Activated CD4-positive, alpha-beta T cell treated with anti-CD3 and anti-CD28 coated beads, Interleukin-2, amount 10 ng/mL, durations not matched to agents 7 days and 5 days (primary cell): ENCODE measurements around the gene LRRC36. TPM values are rescaled to one million over a fixed set of nuclear protein-coding genes. Genes with fewer than 3 reads are reported as not detected.

Source experiments
- CTCF ChIA-PET: fragments of 350-600 bp; sonication (Branson Sonifier 250); formaldehyde crosslinking; loops from one replicate; lab custom pipeline; 2021; ENCODE audit warnings: antibody characterized with exemption; lab: Charles Lee
- POLR2A ChIA-PET: fragments of 350-600 bp; sonication (Branson Sonifier 250); formaldehyde crosslinking; loops from one replicate; lab custom pipeline; 2021; ENCODE audit warnings: antibody characterized with exemption; lab: Charles Lee
- DNase-seq: peaks from one replicate; pipeline ENCODE4 v3.0.0-alpha.2; 2020
- H3K27ac Mint-ChIP-seq: one replicate; pipeline ENCODE4 v1.8.0; 2021; ENCODE audit warnings: mild to moderate bottlenecking, moderate library complexity, mixed read lengths
- H3K27me3 Mint-ChIP-seq: one replicate; pipeline ENCODE4 v1.8.0; 2021; ENCODE audit warnings: mixed read lengths
- H3K36me3 Mint-ChIP-seq: one replicate; pipeline ENCODE4 v1.8.0; 2021; ENCODE audit warnings: low read depth, mixed read lengths
- H3K4me1 Mint-ChIP-seq: one replicate; pipeline ENCODE4 v1.8.0; 2021; ENCODE audit warnings: mixed read lengths
- H3K4me3 Mint-ChIP-seq: one replicate; pipeline ENCODE4 v1.8.0; 2021; ENCODE audit warnings: mild to moderate bottlenecking, moderate library complexity, mixed read lengths
- H3K9me3 Mint-ChIP-seq: one replicate; pipeline ENCODE4 v1.8.0; 2021; ENCODE audit warnings: mixed read lengths
- total RNA-seq, 2 experiments: library from RNA; stranded (reverse); gene quantifications; one replicate each; pipeline ENCODE4 v1.2.3, GENCODE V29; 2021

LRRC36 gene
- total RNA-seq, 2 experiments from 2014 or later, result not detected

GRCh38 chr16:67283039-67283825, 43.4 kb upstream of the LRRC36 start:
- no peak overlapping the region for H3K4me3 Mint-ChIP-seq
- no peaks in the 10 kb centered on the region for H3K9me3 Mint-ChIP-seq
- peaks cover 6% of the 10 kb centered on the region for H3K4me1 Mint-ChIP-seq
- no peak overlapping the region for H3K27ac Mint-ChIP-seq
- ChIA-PET CTCF (interaction anchor here (0.7 to 1.3 kb wide), 4 partner anchors 11 to 150 kb away, joined by 3 to 4 read pairs (median 3); partner anchors contain the start of gene FHOD1), POLR2A (no interaction called here)
- H3K27me3 Mint-ChIP-seq, result no peaks in the 10 kb centered on the region
- DNase-seq, result no peak
- H3K36me3 Mint-ChIP-seq, result no peaks in the 10 kb centered on the region

- Mint-ChIP-seq H3K9me3 (no peaks in the 10 kb centered on the region), H3K27ac (no peak overlapping the region), H3K27me3 (no peaks in the 10 kb centered on the region), H3K36me3 (no peaks in the 10 kb centered on the region), H3K4me3 (no peak overlapping the region), H3K4me1 (peaks cover 4% of the 10 kb centered on the region)
- no peak for DNase-seq
- CTCF ChIA-PET, result interaction anchor here (0.7 to 2.1 kb wide), 5 partner anchors 10 to 150 kb away, joined by 3 to 7 read pairs (median 4); partner anchors contain the start of gene FHOD1
- POLR2A ChIA-PET, result no interaction called here
Observed at GRCh38 chr16:67283826-67284555, 42.6 kb upstream of the LRRC36 start.

- H3K4me1 Mint-ChIP-seq, result peaks cover 8% of the 10 kb centered on the region
- H3K27me3 Mint-ChIP-seq, result no peaks in the 10 kb centered on the region
- H3K27ac Mint-ChIP-seq, result no peak overlapping the region
- no peaks in the 10 kb centered on the region for H3K9me3 Mint-ChIP-seq
- no peaks in the 10 kb centered on the region for H3K36me3 Mint-ChIP-seq
- ChIA-PET CTCF (interaction anchor here (0.6 to 2.1 kb wide), 6 partner anchors 11 to 144 kb away, joined by 3 to 7 read pairs (median 4); no protein-coding TSS in a partner anchor), POLR2A (no interaction called here)
- H3K4me3 Mint-ChIP-seq, result no peak overlapping the region
- no peak for DNase-seq
Observed at GRCh38 chr16:67284699-67285646, 41.6 kb upstream of the LRRC36 start.

- Mint-ChIP-seq H3K4me1 (peaks cover 6% of the 10 kb centered on the region), H3K27me3 (no peaks in the 10 kb centered on the region), H3K4me3 (no peak overlapping the region), H3K36me3 (no peaks in the 10 kb centered on the region), H3K9me3 (no peaks in the 10 kb centered on the region), H3K27ac (no peak overlapping the region)
- POLR2A ChIA-PET, result no interaction called here
- no peak for DNase-seq
- CTCF ChIA-PET, result interaction anchor here (1.3 to 3.4 kb wide), 4 partner anchors 8 to 26 kb away, joined by 3 to 8 read pairs (median 6); no protein-coding TSS in a partner anchor
Observed at GRCh38 chr16:67286441-67287235, 40.0 kb upstream of the LRRC36 start.

- Mint-ChIP-seq H3K36me3 (no peaks in the 10 kb centered on the region), H3K27me3 (no peaks in the 10 kb centered on the region), H3K9me3 (no peaks in the 10 kb centered on the region), H3K4me3 (no peak overlapping the region), H3K27ac (no peak overlapping the region), H3K4me1 (peaks cover 6% of the 10 kb centered on the region)
- no peak for DNase-seq
- CTCF ChIA-PET, result interaction anchor here (0.6 to 3.4 kb wide), 2 partner anchors 10 to 25 kb away, joined by 6 to 8 read pairs; no protein-coding TSS in a partner anchor
- POLR2A ChIA-PET, result no interaction called here
Observed at GRCh38 chr16:67287960-67288359, 38.7 kb upstream of the LRRC36 start.

GRCh38 chr16:67291461-67291860, 35.2 kb upstream of the LRRC36 start:
- Mint-ChIP-seq H3K4me3 (no peak overlapping the region), H3K27me3 (no peaks in the 10 kb centered on the region), H3K27ac (no peak overlapping the region), H3K9me3 (no peaks in the 10 kb centered on the region), H3K4me1 (peaks cover 6% of the 10 kb centered on the region), H3K36me3 (no peaks in the 10 kb centered on the region)
- CTCF ChIA-PET, result interaction anchor here (1.0 to 1.8 kb wide), 5 partner anchors 10 to 108 kb away, joined by 3 to 7 read pairs (median 4); partner anchors contain the start of gene PLEKHG4
- POLR2A ChIA-PET, result interaction anchor here (0.6 kb wide), 1 partner anchor 199 kb away, joined by 3 read pairs; no protein-coding TSS in a partner anchor
- no peak for DNase-seq

GRCh38 chr16:67294171-67294757, 32.4 kb upstream of the LRRC36 start:
- no peak for DNase-seq
- POLR2A ChIA-PET, result no interaction called here
- H3K4me3 Mint-ChIP-seq, result no peak overlapping the region
- CTCF ChIA-PET, result interaction anchor here (1.5 kb wide), 1 partner anchor 11 kb away, joined by 4 read pairs; no protein-coding TSS in a partner anchor
- peaks cover 6% of the 10 kb centered on the region for H3K4me1 Mint-ChIP-seq
- H3K27ac Mint-ChIP-seq, result no peak overlapping the region
- no peaks in the 10 kb centered on the region for H3K9me3 Mint-ChIP-seq
- no peaks in the 10 kb centered on the region for H3K36me3 Mint-ChIP-seq
- no peaks in the 10 kb centered on the region for H3K27me3 Mint-ChIP-seq

- no peak for DNase-seq
- ChIA-PET CTCF (interaction anchor here (1.5 kb wide), 1 partner anchor 11 kb away, joined by 4 read pairs; no protein-coding TSS in a partner anchor), POLR2A (no interaction called here)
- Mint-ChIP-seq H3K36me3 (no peaks in the 10 kb centered on the region), H3K4me3 (no peak overlapping the region), H3K27me3 (no peaks in the 10 kb centered on the region), H3K9me3 (no peaks in the 10 kb centered on the region), H3K27ac (no peak overlapping the region), H3K4me1 (no peaks in the 10 kb centered on the region)
Observed at GRCh38 chr16:67294938-67295361, 31.7 kb upstream of the LRRC36 start.

- no peak for DNase-seq
- H3K9me3 Mint-ChIP-seq, result no peaks in the 10 kb centered on the region
- ChIA-PET CTCF (interaction anchor here (1.0 kb wide), 1 partner anchor 15 kb away, joined by 3 read pairs; no protein-coding TSS in a partner anchor), POLR2A (no interaction called here)
- H3K4me3 Mint-ChIP-seq, result no peak overlapping the region
- no peaks in the 10 kb centered on the region for H3K36me3 Mint-ChIP-seq
- no peak overlapping the region for H3K27ac Mint-ChIP-seq
- no peaks in the 10 kb centered on the region for H3K4me1 Mint-ChIP-seq
- no peaks in the 10 kb centered on the region for H3K27me3 Mint-ChIP-seq
Observed at GRCh38 chr16:67296420-67296819, 30.2 kb upstream of the LRRC36 start.

GRCh38 chr16:67298277-67298676, 28.3 kb upstream of the LRRC36 start:
- no peak overlapping the region for H3K27ac Mint-ChIP-seq
- no peaks in the 10 kb centered on the region for H3K27me3 Mint-ChIP-seq
- H3K36me3 Mint-ChIP-seq, result no peaks in the 10 kb centered on the region
- no peak for DNase-seq
- ChIA-PET POLR2A (no interaction called here), CTCF (interaction anchor here (0.9 to 1.5 kb wide), 4 partner anchors 19 to 84 kb away, joined by 3 to 4 read pairs (median 3); partner anchors contain the start of genes KCTD19, LRRC36 and PLEKHG4)
- H3K4me1 Mint-ChIP-seq, result no peaks in the 10 kb centered on the region
- no peaks in the 10 kb centered on the region for H3K9me3 Mint-ChIP-seq
- H3K4me3 Mint-ChIP-seq, result no peak overlapping the region

GRCh38 chr16:67299269-67299668, 27.3 kb upstream of the LRRC36 start:
- no peaks in the 10 kb centered on the region for H3K27me3 Mint-ChIP-seq
- H3K27ac Mint-ChIP-seq, result no peak overlapping the region
- no peak overlapping the region for H3K4me3 Mint-ChIP-seq
- H3K9me3 Mint-ChIP-seq, result no peaks in the 10 kb centered on the region
- DNase-seq, result no peak
- ChIA-PET CTCF (no interaction called here), POLR2A (no interaction called here)
- no peaks in the 10 kb centered on the region for H3K36me3 Mint-ChIP-seq
- H3K4me1 Mint-ChIP-seq, result no peaks in the 10 kb centered on the region
